Right ventricle myocardium superior (tissue), 1 donor: ENCODE data around the gene UTP11. TPM values are rescaled to one million over a fixed set of nuclear protein-coding genes. Genes with fewer than 3 reads are reported as not detected.
A peak's percentile ranks its signal among the peaks of the same experiment; 100 is the strongest.

Experiments used
- ATAC-seq: fragments of 200-7000 bp; cut with Tn5 transposase; one replicate; pipeline ENCODE4 v1.9.1; 2020; ENCODE audit warnings: mild to moderate bottlenecking; ENCODE audit not compliant: poor library complexity
- DNase-seq: peaks from one replicate; pipeline ENCODE4 v3.0.0-alpha.2; 2020
- intact Hi-C: fragments of 100-400 bp; cut with DNase I; formaldehyde crosslinking; loops from one replicate; pipeline ENCODE4 v1.11.2; 2022
- total RNA-seq: library from RNA; stranded (reverse); fragmentation: NEBNext Ultra II Directional; extraction: Animal tissue kit (Norgen Biotek cat#: 25700); gene quantifications from one replicate; pipeline ENCODE4 v1.2.1, GENCODE V29; 2021
- donor health status: DM: no; HTN: yes; CAD: no; lungs with severe emphysema.

Gene UTP11
- total RNA-seq, 1 donor from 2014 or later = 46.5 TPM

DNA sequence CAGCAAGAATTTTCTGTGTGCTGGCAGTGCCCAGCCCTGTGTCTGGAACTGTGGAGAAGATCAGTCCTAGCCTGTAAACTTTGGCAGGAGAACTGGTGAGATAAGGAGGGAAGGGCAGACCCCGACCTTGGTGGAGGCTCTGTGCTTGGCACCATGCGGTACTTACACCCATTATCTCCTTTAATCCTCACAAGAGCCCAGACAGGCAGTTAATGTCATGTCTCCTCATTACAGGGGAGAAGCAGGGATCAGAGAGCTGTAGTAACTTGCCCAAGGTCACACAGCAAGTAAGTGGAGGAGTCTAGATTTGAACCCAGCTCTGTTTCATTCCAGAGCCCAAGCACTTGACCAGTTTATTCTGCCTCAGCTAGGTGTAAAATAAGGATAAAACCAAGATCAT is 48.0 kb downstream of the UTP11 start:
- peak; percentile 20 for ATAC-seq
- intact Hi-C loops = no loop called here

DNA sequence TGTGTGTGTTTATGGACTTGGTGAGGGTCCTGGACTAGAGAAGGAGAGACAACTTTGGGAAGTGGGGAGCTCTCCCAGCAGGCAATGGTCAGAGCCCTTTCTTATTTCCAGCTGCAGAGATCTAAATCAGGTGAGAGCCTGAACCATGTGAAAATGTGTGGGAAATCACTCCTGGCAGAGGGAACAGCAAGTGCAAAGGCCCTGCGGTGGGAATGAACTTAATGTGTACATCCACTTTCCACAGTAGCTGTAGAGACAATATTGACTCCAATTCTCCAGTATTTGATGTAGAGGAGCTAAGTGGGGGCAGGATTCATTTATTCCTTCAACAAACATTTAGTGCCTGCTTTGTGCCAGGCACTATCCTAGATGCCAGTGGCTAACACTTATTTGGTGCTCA is 48.8 kb downstream of the UTP11 start:
- intact Hi-C loops = no loop called here
- DNase-seq (no peak), ATAC-seq (no peak)

More for the DNA sequence above, 48.0 kb downstream of the UTP11 start:
- DNase-seq = no peak

- DNase-seq (no peak), ATAC-seq (no peak)
- intact Hi-C loops = no loop called here
Observed at GRCh38 chr1:38061883-38062328, 49.4 kb downstream of the UTP11 start.

GRCh38 chr1:38062361-38063288 is 50.1 kb downstream of the UTP11 start:
- intact Hi-C loops = no loop called here
- DNase-seq = no peak
- no peak for ATAC-seq

DNA sequence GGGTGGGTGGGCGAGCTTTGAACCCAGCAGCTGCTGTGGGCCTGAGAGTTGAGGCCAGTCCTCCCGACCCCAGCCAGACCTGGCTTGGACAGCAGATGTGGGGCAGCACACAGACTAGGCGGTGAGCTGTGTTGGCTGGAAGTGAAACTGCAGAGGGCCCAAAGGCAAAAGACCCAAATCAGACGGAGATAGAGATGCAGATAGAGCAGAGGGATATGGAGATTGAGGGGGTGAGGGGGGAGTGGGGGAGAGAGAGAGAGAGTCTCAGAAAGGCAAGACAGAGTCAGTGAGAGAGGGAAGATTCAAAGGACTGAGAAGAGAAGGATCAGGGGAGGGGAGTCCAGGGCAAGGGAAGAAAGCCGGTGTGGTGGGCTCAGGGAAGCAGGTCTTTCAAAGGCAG is 51.1 kb downstream of the UTP11 start:
- DNase-seq (no peak), ATAC-seq (no peak)
- intact Hi-C loops = no loop called here

DNA sequence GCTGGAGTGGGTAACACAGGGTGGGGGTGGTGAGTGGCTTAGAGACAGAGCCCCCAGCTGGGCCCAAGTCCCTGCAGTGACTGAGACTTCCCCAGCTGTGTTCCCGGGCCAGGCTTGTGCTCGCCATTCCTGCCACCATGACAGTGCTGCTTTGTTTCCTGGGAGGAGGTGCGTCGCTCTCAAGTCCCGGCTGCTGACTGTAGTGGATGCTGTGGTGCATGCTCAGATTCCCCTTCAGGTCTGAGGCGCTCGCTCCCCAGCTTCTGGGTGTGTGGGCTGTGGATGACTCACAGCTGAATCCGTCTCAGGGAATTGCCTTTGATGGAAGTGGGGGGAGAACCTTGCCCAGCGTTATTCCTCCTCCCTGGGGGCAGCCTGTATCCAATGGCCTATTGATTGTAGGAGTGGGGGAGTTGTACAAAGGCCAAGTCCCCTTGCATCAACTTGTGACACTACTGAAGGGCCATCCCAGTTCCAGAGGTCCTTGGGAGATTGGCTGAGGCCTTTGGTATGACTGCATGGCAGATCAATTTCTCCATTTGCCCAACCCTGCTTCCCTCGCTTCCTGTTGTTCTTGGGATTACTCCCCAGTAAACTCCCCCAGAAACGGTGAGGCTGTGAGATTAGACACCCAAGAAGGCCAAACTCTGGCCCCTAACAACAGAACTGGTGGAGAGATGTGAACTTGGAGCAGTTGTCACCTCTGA is 51.8 kb downstream of the UTP11 start:
- ATAC-seq (no peak), DNase-seq (no peak)
- intact Hi-C loops = no loop called here

DNA sequence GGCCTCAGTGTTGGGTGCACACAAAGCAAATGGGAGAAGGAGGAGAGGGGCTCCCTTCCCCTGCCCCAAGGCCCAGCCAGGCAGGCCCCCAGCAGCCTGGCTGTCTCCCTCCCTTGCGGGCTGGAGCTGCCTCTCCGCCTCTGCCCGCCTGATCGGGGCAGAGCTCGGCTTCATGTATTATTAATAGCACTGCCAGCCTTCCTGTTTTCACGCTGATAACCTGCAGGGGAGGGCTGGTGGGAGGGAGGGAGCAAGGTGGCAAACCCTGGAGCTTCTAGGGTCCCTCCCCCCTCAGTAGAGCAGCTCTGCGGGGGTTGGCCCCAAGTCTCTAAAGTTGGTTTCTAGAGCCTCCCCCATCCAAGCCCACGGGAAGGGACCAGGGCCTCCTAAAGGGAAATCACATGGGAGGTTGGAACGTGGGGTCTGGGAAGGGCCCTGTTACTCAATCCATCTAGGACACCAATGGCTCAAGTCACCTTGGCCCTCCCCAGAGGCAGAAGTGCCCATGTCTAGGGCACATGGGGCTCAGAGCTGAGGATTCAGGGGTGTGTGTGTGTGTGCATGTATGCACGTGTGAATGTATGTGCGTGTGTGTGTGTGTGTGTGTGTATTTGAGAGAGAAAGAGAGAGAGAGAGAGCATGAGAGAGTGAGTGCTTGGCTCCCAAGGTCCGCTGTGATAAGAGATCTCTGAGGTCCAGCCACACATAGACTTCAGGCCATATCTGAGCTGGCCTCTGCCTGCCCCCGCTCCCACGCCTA is 55.9 kb downstream of the UTP11 start:
- DNase-seq = no peak
- intact Hi-C loops = no loop called here
- ATAC-seq = no peak

DNA sequence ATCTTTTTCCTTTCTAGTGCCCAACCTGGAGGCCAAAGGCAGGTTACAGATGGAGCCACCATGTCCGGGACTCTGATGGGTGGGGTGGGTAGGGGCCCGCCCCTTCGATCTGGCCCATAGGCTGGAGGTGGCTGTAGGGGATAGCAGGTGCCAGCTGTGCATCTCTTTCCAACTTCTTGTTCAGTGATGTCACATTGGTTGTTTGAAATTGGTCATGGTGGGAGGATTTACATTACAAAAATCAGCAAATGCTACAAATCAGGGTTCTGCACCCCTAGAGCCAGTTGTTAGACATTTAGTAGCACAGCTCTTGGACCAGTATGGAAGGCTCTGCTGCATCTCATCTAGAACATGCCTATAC is 56.4 kb downstream of the UTP11 start:
- DNase-seq (no peak), ATAC-seq (no peak)
- intact Hi-C loops = no loop called here

DNA sequence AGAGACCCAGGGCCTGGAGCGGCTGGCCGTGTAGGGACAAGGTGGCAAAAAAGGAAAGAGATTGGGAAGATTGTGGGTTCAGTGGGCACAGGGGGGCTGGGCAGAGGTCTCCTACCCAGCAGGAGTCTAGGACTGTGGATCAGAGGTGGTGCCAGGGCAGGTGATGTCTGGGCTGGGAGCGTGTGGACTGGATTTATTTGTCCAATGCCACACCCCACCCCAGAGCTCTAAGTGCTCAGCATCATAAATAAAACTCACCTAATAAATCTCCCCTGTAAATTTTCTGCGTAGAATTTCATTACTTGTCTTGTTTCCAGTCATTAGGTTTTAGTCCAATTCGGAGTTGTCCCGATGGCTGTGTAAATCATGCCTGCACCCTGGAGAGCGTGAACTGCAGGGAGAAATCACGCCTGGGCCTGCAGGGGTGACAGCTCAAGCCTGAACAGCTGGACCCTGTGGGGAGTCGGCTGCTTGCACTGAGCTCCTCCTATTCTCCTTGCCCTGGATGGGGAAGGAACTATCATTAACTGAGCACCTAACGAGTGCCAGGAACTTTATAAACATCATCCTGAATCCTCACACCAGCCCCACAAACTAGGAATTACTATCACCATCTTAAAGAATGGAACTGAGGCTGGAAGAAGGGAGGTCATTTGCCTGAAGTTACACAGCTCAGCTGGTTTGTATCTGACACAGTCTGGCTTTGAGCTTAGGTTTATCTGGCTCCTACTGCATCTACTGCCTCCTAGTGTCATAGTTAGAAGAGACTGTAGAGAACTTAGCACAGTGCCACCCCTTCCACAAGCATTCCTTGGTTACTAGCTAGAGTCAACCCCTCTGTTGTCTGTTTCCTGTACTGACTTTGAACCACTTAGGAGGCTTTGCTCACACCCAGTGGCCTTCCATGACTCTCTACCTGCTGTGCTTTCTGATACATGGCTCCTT is 59.0 kb downstream of the UTP11 start:
- no peak for ATAC-seq
- intact Hi-C loops = no loop called here
- DNase-seq = no peak

GRCh38 chr1:38072858-38073257 is 60.3 kb downstream of the UTP11 start:
- ATAC-seq (no peak), DNase-seq (no peak)
- intact Hi-C loops = no loop called here

GRCh38 chr1:38073534-38074301 is 61.2 kb downstream of the UTP11 start:
- ATAC-seq (no peak), DNase-seq (no peak)
- intact Hi-C loops = no loop called here

GRCh38 chr1:38074302-38074677 is 61.8 kb downstream of the UTP11 start:
- intact Hi-C loops = no loop called here
- ATAC-seq (no peak), DNase-seq (no peak)

Other genes starting within 250 kb of the UTP11 start
- gene EPHA10, start 247.6 kb upstream of the UTP11 start, total RNA-seq = 0.13 TPM
- 0.91 TPM for gene MANEAL, start 218.9 kb upstream of the UTP11 start, total RNA-seq
- gene C1orf122, start 204.9 kb upstream of the UTP11 start, total RNA-seq = 52.2 TPM
- gene YRDC, start 204.5 kb upstream of the UTP11 start, total RNA-seq = 4.5 TPM
- 12.5 TPM for gene MTF1, start 153.1 kb upstream of the UTP11 start, total RNA-seq
- 8.7 TPM for gene INPP5B, start 65.7 kb upstream of the UTP11 start, total RNA-seq
- gene SF3A3, start 22.7 kb upstream of the UTP11 start, total RNA-seq = 23.5 TPM
- 25.4 TPM for gene FHL3, start 7.2 kb upstream of the UTP11 start, total RNA-seq
- 0.16 TPM for gene POU3F1, start 34.1 kb downstream of the UTP11 start, total RNA-seq